Urinary bladder (tissue), 4 donors: Measurements from ENCODE around the gene ATP8B3. TPM values are rescaled to one million over a fixed set of nuclear protein-coding genes. Genes with fewer than 3 reads are reported as not detected.

Experiments
- DNase-seq: peaks from one replicate; pipeline ENCODE4 v3.0.0-alpha.2; 2015; ENCODE audit errors: extremely low spot score
- H3K27ac ChIP-seq: one replicate; pipeline ENCODE4 v1.5.1; 2013; ENCODE audit warnings: low read depth, mild to moderate bottlenecking, moderate library complexity
- H3K36me3 ChIP-seq: one replicate; pipeline ENCODE4 v1.6.1; 2013; ENCODE audit warnings: mild to moderate bottlenecking, moderate library complexity; ENCODE audit not compliant: insufficient read depth
- H3K4me1 ChIP-seq: one replicate; pipeline ENCODE4 v1.6.1; 2013; ENCODE audit warnings: mild to moderate bottlenecking, moderate library complexity; ENCODE audit not compliant: insufficient read depth
- H3K4me3 ChIP-seq: one replicate; pipeline ENCODE4 v1.5.1; 2013; ENCODE audit warnings: low read depth, low read length
- WGBS: extraction: QIAGEN DNeasy Blood & Tissue Kit; methylation state at CpG from one replicate; pipeline ENCODE4 v1.1.7; 2013; 5-methylcytosine and 5-hydroxymethylcytosine counted together
- polyA plus RNA-seq: library from polyadenylated mRNA; stranded (reverse); fragments of 200-250 nt; gene quantifications from one replicate; pipeline ENCODE4 v1.2.3, GENCODE V29; 2013
- total RNA-seq: library from RNA; depleted of rRNA; stranded (reverse); fragments of >200 nt; gene quantifications from one replicate; pipeline ENCODE4 v1.2.3, GENCODE V29; 2014
- donor health status: healthy with polysubstance abuse.
- donor health status: healthy.

The ATP8B3 gene
- total and polyA plus RNA-seq, 2 donors = 1.4 to 1.6 TPM

DNA sequence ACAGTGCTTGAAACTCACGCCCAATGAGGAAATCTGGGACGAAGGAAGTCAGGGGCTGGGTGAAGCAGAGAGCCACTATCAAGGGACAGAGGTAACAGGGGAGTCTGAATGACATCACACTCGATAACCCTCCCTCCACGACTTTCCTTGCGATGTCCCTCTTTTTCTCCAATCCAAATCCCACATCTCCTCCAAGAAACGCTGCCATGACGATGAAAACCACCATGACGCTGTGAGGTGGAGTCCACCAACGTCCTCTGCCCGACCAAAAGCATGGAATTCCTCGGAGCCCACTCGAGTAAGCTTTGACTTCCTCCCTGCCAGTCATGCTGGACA is 35.2 kb upstream of the ATP8B3 start:
- WGBS = 11% methylated on average over 12 of the region's 12 CpGs
- DNase-seq = no peak
- Histone ChIP-seq H3K27ac (no peak overlapping the region), H3K36me3 (no peaks in the 10 kb centered on the region), H3K4me1 (peaks cover 3% of the 10 kb centered on the region), H3K4me3 (peak overlapping the region; percentile 96)

DNA sequence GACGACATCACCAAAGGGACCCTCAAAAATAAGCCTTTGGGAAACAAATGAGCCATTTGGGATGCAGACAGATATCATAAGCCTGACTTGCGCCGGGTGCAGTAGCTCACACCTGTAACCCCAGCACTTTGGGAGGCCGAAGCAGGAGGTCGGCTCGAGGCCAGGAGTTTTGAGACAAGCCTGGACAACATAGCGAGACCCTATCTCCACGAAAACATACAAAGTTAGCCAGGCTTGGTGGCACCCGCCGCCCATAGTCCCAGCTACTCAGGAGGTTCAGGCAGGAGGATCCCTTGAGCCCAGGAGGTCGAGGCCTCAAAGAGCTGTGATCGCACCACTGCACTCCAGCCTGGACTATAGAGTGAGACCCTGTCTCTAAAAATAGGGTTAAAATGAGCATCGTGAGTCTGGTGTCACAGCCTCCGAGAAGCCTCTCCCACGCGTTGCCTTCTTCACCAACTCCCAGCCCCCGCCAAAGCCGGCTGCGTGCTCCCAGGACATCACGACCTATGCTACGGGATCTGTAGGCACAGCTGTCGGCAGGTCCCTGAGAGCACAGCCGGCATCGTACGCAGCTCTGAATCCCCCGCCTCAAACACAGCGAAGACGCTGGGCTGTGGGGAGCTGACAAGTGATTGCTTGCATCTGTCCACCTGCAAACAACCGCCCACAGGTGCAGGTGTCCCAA is 34.6 kb upstream of the ATP8B3 start:
- H3K4me1 ChIP-seq = no peaks in the 10 kb centered on the region

GRCh38 chr19:1845642-1846041 is 33.6 kb upstream of the ATP8B3 start:
- H3K36me3 ChIP-seq = no peaks in the 10 kb centered on the region
- H3K27ac ChIP-seq = no peak overlapping the region
- whole genome bisulfite sequencing = 87% methylated on average over 11 of the region's 11 CpGs
- no peak overlapping the region for H3K4me3 ChIP-seq
- no peak for DNase-seq
- no peaks in the 10 kb centered on the region for H3K4me1 ChIP-seq

More for the DNA sequence above, 34.6 kb upstream of the ATP8B3 start:
- 82% methylated on average over 29 of the region's 29 CpGs for WGBS
- H3K4me3 ChIP-seq = no peak overlapping the region
- H3K36me3 ChIP-seq = no peaks in the 10 kb centered on the region
- H3K27ac ChIP-seq = no peak overlapping the region
- no peak for DNase-seq

DNA sequence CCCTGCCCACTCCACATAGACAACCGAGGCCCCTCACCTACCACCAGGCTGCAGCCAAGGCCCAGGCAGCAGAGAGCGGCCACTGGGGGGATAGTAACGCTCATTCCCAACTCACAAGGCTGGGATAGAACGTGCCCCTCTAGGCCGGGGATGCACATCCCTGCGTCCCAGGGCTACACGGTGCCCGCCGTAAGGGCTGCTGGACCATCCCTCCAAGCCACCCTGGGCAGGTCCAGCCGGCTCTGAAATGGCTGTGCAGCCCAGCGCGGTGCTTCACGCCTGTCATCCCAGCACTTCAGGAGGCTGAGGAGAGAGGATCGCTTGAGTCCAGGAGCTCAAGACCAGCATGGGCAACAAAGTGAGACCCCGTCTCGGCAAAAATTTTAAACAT is 33.0 kb upstream of the ATP8B3 start:
- H3K36me3 ChIP-seq = no peaks in the 10 kb centered on the region
- H3K27ac ChIP-seq = no peak overlapping the region
- DNase-seq = no peak
- no peak overlapping the region for H3K4me3 ChIP-seq
- 84% methylated on average over 16 of the region's 16 CpGs for WGBS
- no peaks in the 10 kb centered on the region for H3K4me1 ChIP-seq

DNA sequence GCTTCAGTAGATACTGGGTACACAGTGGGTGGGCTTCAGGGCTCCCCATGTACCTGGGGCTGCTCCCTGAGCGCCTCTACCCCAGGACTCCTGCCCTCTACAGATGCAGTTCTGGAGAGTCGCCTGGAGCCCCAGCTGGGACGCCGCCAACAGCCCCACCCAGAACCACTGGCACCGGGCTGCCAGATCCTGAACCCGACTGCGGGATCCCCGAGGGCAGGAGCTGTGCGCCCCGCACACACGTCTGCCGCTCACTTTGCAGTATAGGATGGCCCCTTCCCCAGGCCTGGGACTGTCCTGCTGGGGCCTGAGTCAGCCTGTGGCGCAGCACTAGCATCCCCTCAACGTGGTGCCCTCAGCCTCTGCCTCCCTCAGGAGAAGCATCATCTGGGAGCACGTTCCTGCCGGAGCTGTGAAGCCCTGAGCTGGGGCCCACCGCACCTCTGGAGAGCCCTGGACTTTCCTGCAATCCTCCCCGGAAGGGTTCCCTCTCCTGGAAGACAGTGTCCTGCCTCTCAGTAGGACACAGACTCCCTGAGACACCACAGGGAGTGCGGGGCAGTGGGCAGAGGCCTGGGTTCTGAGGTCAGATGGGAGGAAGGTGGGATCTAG is 32.5 kb upstream of the ATP8B3 start:
- WGBS = 74% methylated on average over 19 of the region's 19 CpGs
- Histone ChIP-seq H3K4me3 (no peak overlapping the region), H3K27ac (no peak overlapping the region), H3K4me1 (no peaks in the 10 kb centered on the region), H3K36me3 (no peaks in the 10 kb centered on the region)
- no peak for DNase-seq

GRCh38 chr19:1843646-1844394 is 31.7 kb upstream of the ATP8B3 start:
- H3K27ac ChIP-seq = no peak overlapping the region
- no peaks in the 10 kb centered on the region for H3K36me3 ChIP-seq
- 78% methylated on average over 25 of the region's 25 CpGs for WGBS
- no peaks in the 10 kb centered on the region for H3K4me1 ChIP-seq
- H3K4me3 ChIP-seq = no peak overlapping the region
- no peak for DNase-seq

GRCh38 chr19:1843116-1843515 is 31.0 kb upstream of the ATP8B3 start:
- 90% methylated on average over 22 of the region's 22 CpGs for WGBS
- Histone ChIP-seq H3K4me1 (no peaks in the 10 kb centered on the region), H3K36me3 (no peaks in the 10 kb centered on the region), H3K27ac (no peak overlapping the region), H3K4me3 (no peak overlapping the region)
- no peak for DNase-seq

DNA sequence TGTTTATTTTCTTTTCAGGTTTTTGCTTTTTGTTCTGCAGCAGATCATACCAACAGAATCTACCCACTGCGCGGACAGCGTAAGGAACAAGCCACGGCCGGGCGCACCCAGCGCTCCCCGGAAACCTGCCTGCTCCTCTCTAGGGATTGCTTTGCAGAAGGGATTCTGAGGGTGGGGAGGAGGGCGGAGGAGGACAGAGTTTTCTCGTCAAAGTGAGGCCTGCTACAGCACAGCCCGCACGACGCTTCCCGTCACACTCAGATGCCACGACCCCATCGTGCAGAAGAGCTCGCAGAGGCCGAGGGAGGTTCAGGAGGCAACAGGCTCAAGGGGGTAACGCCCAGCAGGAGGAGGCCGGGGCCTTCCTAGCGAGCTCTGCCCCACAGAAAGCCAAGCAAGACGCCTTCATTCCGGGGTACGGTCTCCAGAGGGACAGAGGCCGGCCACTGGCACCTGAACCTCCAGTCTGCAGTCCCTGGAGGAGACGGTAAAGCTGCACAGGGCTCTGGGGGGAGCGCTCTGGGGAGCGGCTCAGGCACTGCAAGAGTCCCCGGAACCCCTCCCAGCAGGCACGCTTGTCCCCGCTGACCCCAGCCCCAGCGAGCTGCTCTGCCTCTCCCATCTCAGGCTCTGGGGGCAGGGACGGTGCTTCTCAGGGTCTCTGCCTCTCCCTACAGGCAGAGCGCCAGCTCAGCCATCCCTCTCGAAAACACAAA is 29.3 kb upstream of the ATP8B3 start:
- WGBS = 77% methylated on average over 35 of the region's 35 CpGs
- no peak overlapping the region for H3K4me3 ChIP-seq
- DNase-seq = no peak
- no peaks in the 10 kb centered on the region for H3K36me3 ChIP-seq
- H3K27ac ChIP-seq = no peak overlapping the region
- no peaks in the 10 kb centered on the region for H3K4me1 ChIP-seq

GRCh38 chr19:1840541-1841115 is 28.6 kb upstream of the ATP8B3 start:
- H3K4me3 ChIP-seq = no peak overlapping the region
- no peaks in the 10 kb centered on the region for H3K36me3 ChIP-seq
- no peaks in the 10 kb centered on the region for H3K4me1 ChIP-seq
- DNase-seq = no peak
- no peak overlapping the region for H3K27ac ChIP-seq
- 81% methylated on average over 22 of the region's 22 CpGs for WGBS

DNA sequence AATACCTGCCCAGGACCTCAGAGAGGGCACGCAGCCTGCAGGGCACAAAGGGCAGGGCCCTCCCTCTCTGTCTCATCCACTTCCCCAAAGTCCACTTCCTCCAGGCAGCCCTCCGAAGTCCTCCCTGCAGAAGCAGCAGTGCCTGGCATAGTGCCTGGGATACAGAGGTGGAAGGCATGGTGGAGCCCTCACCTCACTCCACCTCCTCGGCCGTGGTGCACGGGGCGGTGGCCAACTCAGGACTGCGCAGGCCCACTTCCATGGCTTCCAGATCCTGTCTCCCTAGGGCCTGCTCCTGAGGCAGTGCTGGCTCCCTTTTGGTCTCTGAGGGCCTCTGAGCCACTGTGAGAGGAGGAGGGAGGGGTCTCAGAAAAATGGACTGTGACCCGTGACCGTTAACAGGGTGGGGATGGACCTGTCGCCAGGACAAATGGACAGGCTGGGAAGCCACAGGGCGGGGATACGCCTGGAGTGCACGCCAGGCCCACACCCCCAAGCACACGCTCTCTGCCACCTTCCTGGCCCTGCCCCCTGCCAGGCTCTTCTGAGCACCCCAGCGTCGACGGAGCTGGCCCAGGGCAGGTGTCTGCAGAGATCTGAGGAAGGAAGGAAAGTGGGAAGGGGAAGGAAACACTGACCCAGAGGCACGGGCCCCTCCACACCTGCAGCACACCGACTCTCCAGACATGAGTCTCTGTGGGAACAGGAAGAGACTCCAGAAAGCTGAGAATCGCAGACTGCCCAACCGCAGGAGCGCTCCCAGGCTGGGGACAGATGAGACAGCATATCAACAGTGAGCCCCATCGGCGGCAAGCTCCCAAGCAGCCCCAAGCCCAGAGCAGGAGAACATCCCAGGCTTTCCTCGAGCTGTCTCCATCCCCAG is 27.8 kb upstream of the ATP8B3 start:
- no peak overlapping the region for H3K4me3 ChIP-seq
- 80% methylated on average over 25 of the region's 25 CpGs for WGBS
- no peaks in the 10 kb centered on the region for H3K36me3 ChIP-seq
- DNase-seq = no peak
- H3K27ac ChIP-seq = no peak overlapping the region
- H3K4me1 ChIP-seq = no peaks in the 10 kb centered on the region

DNA sequence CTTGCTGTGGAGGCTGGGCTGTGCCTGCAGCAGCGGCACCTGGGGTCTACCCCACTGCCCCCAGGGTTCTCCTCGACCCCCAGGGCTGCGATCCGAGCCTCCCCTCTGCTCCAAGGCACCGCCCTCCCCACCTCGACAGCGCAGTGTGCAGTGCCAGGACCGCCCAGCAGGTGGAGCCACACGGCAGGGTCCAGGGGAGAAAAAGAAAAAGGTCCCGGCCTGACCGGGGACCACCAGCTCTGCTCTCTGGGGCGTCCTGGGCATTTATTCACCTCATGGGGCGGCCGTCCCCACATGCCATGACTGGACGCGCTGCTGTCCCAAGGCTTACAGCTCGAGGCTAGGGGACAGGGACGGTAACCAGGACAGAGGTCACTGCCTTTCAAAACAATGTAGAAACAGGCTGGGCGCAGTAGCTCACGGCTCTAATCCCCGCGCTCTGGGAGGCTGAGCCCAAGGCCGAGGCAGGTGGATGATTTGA is 25.6 kb upstream of the ATP8B3 start:
- Histone ChIP-seq H3K36me3 (no peaks in the 10 kb centered on the region), H3K4me1 (no peaks in the 10 kb centered on the region), H3K4me3 (no peak overlapping the region), H3K27ac (no peak overlapping the region)
- no peak for DNase-seq
- WGBS = 33% methylated on average over 23 of the region's 23 CpGs

- no peak overlapping the region for H3K27ac ChIP-seq
- no peak for DNase-seq
- WGBS = 72% methylated on average over 11 of the region's 11 CpGs
- H3K4me3 ChIP-seq = no peak overlapping the region
- no peaks in the 10 kb centered on the region for H3K36me3 ChIP-seq
- no peaks in the 10 kb centered on the region for H3K4me1 ChIP-seq
Observed at GRCh38 chr19:1837222-1837565, 25.1 kb upstream of the ATP8B3 start.
